ENCODE results near the gene AAK1. TPM values are rescaled to one million over a fixed set of nuclear protein-coding genes. Genes with fewer than 3 reads are reported as not detected.

AAK1 gene
- total RNA-seq, 1 experiment from 2014 or later = 40.5 TPM

GRCh38 chr2:69571189-69571588, 72.3 kb downstream of the AAK1 start:
- ChIA-PET POLR2A (ENCODE audit: low non-redundant PET) (no interaction called here), CTCF (no interaction called here)
- no peak for DNase-seq (ENCODE audit: low spot score)
- no peak overlapping the region for H3K27ac ChIP-seq (ENCODE audit: low read depth, low read length, poor library complexity, severe bottlenecking)
- no peaks in the 10 kb centered on the region for H3K36me3 ChIP-seq (ENCODE audit: insufficient read depth, low read length, poor library complexity, severe bottlenecking)
- intact Hi-C loops (cut with micrococcal nuclease; ENCODE audit: unreplicated experiment) = no loop called here
- TF ChIP-seq EZH2 (IDR thresholded peaks at IDR 0.05; ENCODE audit: borderline replicate concordance, low read depth, low read length, poor library complexity, severe bottlenecking) = no peak
- TF ChIP-seq CTCF (conservative IDR thresholded peaks at IDR 0.05; ENCODE audit: low read depth, low read length) = no peak
- no TSS peak for BruUV-seq (replicated peaks)
- no peaks in the 10 kb centered on the region for H3K27me3 ChIP-seq (replicated peaks; ENCODE audit: insufficient read depth, low read depth, low read length, poor library complexity)
- H3K4me1 ChIP-seq (ENCODE audit: insufficient read depth, low read length, poor library complexity, severe bottlenecking) = no peaks in the 10 kb centered on the region
- no peak overlapping the region for H3K4me3 ChIP-seq (ENCODE audit: low read depth, low read length, poor library complexity, severe bottlenecking)
- no peaks in the 10 kb centered on the region for H3K9me3 ChIP-seq (ENCODE audit: low read depth, low read length, poor library complexity, severe bottlenecking)

- intact Hi-C loops (cut with micrococcal nuclease; ENCODE audit: unreplicated experiment) = no loop called here
- CTCF ChIA-PET = no interaction called here
- no peaks in the 10 kb centered on the region for H3K4me1 ChIP-seq (ENCODE audit: insufficient read depth, low read length, poor library complexity, severe bottlenecking)
Observed at GRCh38 chr2:69570474-69570873, 73.1 kb downstream of the AAK1 start.

GRCh38 chr2:69567909-69568300, 75.6 kb downstream of the AAK1 start:
- Histone ChIP-seq H3K4me3 (ENCODE audit: low read depth, low read length, poor library complexity, severe bottlenecking) (no peak overlapping the region), H3K36me3 (ENCODE audit: insufficient read depth, low read length, poor library complexity, severe bottlenecking) (no peaks in the 10 kb centered on the region), H3K9me3 (ENCODE audit: low read depth, low read length, poor library complexity, severe bottlenecking) (no peaks in the 10 kb centered on the region), H3K27ac (ENCODE audit: low read depth, low read length, poor library complexity, severe bottlenecking) (no peak overlapping the region), H3K4me1 (ENCODE audit: insufficient read depth, low read length, poor library complexity, severe bottlenecking) (no peaks in the 10 kb centered on the region), H3K27me3 (replicated peaks; ENCODE audit: insufficient read depth, low read depth, low read length, poor library complexity) (no peaks in the 10 kb centered on the region)
- TF ChIP-seq CTCF (conservative IDR thresholded peaks at IDR 0.05; ENCODE audit: low read depth, low read length) = no peak
- intact Hi-C loops (cut with micrococcal nuclease; ENCODE audit: unreplicated experiment) = no loop called here
- BruUV-seq (replicated peaks) = no TSS peak
- DNase-seq (ENCODE audit: low spot score) = no peak
- ChIA-PET CTCF (no interaction called here), POLR2A (ENCODE audit: low non-redundant PET) (interaction anchor here (0.7 kb wide), 1 partner anchor 116 kb away, joined by 20 read pairs; no protein-coding TSS in a partner anchor)

More at GRCh38 chr2:69570474-69570873, 73.1 kb downstream of the AAK1 start:
- TF ChIP-seq CTCF (conservative IDR thresholded peaks at IDR 0.05; ENCODE audit: low read depth, low read length) (no peak), EZH2 (IDR thresholded peaks at IDR 0.05; ENCODE audit: borderline replicate concordance, low read depth, low read length, poor library complexity, severe bottlenecking) (no peak)
- Histone ChIP-seq H3K4me3 (ENCODE audit: low read depth, low read length, poor library complexity, severe bottlenecking) (no peak overlapping the region), H3K9me3 (ENCODE audit: low read depth, low read length, poor library complexity, severe bottlenecking) (no peaks in the 10 kb centered on the region), H3K27ac (ENCODE audit: low read depth, low read length, poor library complexity, severe bottlenecking) (no peak overlapping the region), H3K27me3 (replicated peaks; ENCODE audit: insufficient read depth, low read depth, low read length, poor library complexity) (no peaks in the 10 kb centered on the region), H3K36me3 (ENCODE audit: insufficient read depth, low read length, poor library complexity, severe bottlenecking) (no peaks in the 10 kb centered on the region)
- POLR2A ChIA-PET (ENCODE audit: low non-redundant PET) = no interaction called here
- BruUV-seq (replicated peaks) = no TSS peak
- no peak for DNase-seq (ENCODE audit: low spot score)

Measured in A673 (cell line).